ENCODE measurements around the gene INVS.

INVS gene

GRCh38 chr9:100281066-100281465 lies 182.0 kb downstream of the INVS start:
- DNase-seq (ENCODE audit: low spot score): no peak

GRCh38 chr9:100281676-100282387 lies 182.8 kb downstream of the INVS start:
- DNase-seq (ENCODE audit: low spot score): no peak

GRCh38 chr9:100282388-100282719 lies 183.3 kb downstream of the INVS start:
- no peak for DNase-seq (ENCODE audit: low spot score)

- no peak for DNase-seq (ENCODE audit: low spot score)
Observed at GRCh38 chr9:100284247-100284646, 185.2 kb downstream of the INVS start.

GRCh38 chr9:100285080-100285479 lies 186.0 kb downstream of the INVS start:
- no peak for DNase-seq (ENCODE audit: low spot score)

GRCh38 chr9:100285601-100286000 lies 186.6 kb downstream of the INVS start:
- no peak for DNase-seq (ENCODE audit: low spot score)

GRCh38 chr9:100286257-100286656 lies 187.2 kb downstream of the INVS start:
- no peak for DNase-seq (ENCODE audit: low spot score)

- DNase-seq (ENCODE audit: low spot score): no peak
Observed at GRCh38 chr9:100287186-100287585, 188.1 kb downstream of the INVS start.

GRCh38 chr9:100290714-100291113 lies 191.7 kb downstream of the INVS start:
- no peak for DNase-seq (ENCODE audit: low spot score)

- DNase-seq (ENCODE audit: low spot score): no peak
Observed at GRCh38 chr9:100292414-100292813, 193.4 kb downstream of the INVS start.

GRCh38 chr9:100294341-100294740 lies 195.3 kb downstream of the INVS start:
- no peak for DNase-seq (ENCODE audit: low spot score)

GRCh38 chr9:100294806-100295205 lies 195.8 kb downstream of the INVS start:
- DNase-seq (ENCODE audit: low spot score): no peak

GRCh38 chr9:100295240-100295639 lies 196.2 kb downstream of the INVS start:
- DNase-seq (ENCODE audit: low spot score): no peak

GRCh38 chr9:100296407-100296806 lies 197.4 kb downstream of the INVS start:
- DNase-seq (ENCODE audit: low spot score): no peak

GRCh38 chr9:100298378-100298777 lies 199.3 kb downstream of the INVS start:
- DNase-seq (ENCODE audit: low spot score): no peak

GRCh38 chr9:100303747-100304146 lies 204.7 kb downstream of the INVS start:
- DNase-seq (ENCODE audit: low spot score): no peak

- DNase-seq (ENCODE audit: low spot score): no peak
Observed at GRCh38 chr9:100306283-100306682, 207.2 kb downstream of the INVS start.

GRCh38 chr9:100307080-100307479 lies 208.0 kb downstream of the INVS start:
- DNase-seq (ENCODE audit: low spot score): no peak

GRCh38 chr9:100308965-100309564 lies 210.0 kb downstream of the INVS start:
- DNase-seq (ENCODE audit: low spot score): no peak

GRCh38 chr9:100309992-100310391 lies 210.9 kb downstream of the INVS start:
- no peak for DNase-seq (ENCODE audit: low spot score)

GRCh38 chr9:100315561-100315960 lies 216.5 kb downstream of the INVS start:
- no peak for DNase-seq (ENCODE audit: low spot score)

GRCh38 chr9:100317706-100318105 lies 218.7 kb downstream of the INVS start:
- no peak for DNase-seq (ENCODE audit: low spot score)

- peak; percentile 64 for DNase-seq (ENCODE audit: low spot score)
Observed at GRCh38 chr9:100322954-100323536, 224.0 kb downstream of the INVS start.
